ENCODE measurements around the gene FOXQ1. TPM values are rescaled to one million over a fixed set of nuclear protein-coding genes. Genes with fewer than 3 reads are reported as not detected.

The FOXQ1 gene
- total and polyA plus RNA-seq, 2 of the 13 experiments (the other 11 are each of a cell fraction or from before 2014, with no cell fraction given) = 35.2 to 39.8 TPM

DNA sequence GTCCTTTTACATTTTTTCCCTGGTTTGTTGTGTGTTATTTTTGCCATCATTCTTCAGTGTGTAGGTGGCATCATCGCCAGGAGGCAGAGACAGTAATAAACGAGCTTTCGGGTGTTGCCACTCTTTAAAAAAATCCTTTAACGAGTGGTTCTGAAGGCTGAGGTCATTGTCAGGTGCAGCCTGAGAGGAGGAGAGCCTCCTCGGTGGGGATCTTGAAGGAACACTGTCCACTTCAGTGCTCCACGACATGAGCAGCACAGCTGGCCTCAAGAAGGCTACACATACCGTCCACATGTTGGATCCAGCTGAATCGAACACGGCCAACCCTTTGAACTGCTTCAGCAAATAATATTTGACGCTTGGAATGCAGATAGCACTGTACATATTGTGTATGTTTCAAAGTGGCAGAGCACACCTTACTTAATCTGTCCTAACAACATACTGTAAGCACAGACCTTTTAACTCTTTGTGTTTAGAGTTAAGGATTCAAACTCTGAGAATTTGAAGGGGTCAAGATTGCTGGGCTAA is 48.0 kb upstream of the FOXQ1 start (continued):
- TF ChIP-seq, protein P1, sequence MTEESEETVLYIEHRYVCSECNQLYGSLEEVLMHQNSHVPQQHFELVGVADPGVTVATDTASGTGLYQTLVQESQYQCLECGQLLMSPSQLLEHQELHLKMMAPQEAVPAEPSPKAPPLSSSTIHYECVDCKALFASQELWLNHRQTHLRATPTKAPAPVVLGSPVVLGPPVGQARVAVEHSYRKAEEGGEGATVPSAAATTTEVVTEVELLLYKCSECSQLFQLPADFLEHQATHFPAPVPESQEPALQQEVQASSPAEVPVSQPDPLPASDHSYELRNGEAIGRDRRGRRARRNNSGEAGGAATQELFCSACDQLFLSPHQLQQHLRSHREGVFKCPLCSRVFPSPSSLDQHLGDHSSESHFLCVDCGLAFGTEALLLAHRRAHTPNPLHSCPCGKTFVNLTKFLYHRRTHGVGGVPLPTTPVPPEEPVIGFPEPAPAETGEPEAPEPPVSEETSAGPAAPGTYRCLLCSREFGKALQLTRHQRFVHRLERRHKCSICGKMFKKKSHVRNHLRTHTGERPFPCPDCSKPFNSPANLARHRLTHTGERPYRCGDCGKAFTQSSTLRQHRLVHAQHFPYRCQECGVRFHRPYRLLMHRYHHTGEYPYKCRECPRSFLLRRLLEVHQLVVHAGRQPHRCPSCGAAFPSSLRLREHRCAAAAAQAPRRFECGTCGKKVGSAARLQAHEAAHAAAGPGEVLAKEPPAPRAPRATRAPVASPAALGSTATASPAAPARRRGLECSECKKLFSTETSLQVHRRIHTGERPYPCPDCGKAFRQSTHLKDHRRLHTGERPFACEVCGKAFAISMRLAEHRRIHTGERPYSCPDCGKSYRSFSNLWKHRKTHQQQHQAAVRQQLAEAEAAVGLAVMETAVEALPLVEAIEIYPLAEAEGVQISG (CRISPR knock-in tag; IDR thresholded peaks at IDR 0.05) = peak; percentile 53
- TF ChIP-seq PITX1 (CRISPR knock-in tag; IDR thresholded peaks at IDR 0.05) (peak; percentile 96), RBFOX2 (IDR thresholded peaks at IDR 0.05; ENCODE audit: low read depth, low read length) (no peak), PPARG (CRISPR knock-in tag; conservative IDR thresholded peaks at IDR 0.05) (peak; percentile 86), ZSCAN21 (CRISPR knock-in tag; IDR thresholded peaks at IDR 0.05; ENCODE audit: borderline replicate concordance) (no peak; the same call in 1 of the 2 replicates), ZNF234 (CRISPR knock-in tag; conservative IDR thresholded peaks at IDR 0.05) (no peak), ZNF747 (CRISPR knock-in tag; IDR thresholded peaks at IDR 0.05; ENCODE audit: borderline replicate concordance) (no peak), ZNF121 (CRISPR knock-in tag; IDR thresholded peaks at IDR 0.05) (no peak; the same call in 1 of the 2 replicates), SMARCE1 (IDR thresholded peaks at IDR 0.05; ENCODE audit: borderline replicate concordance) (no peak), RFX5 (IDR thresholded peaks at IDR 0.05; ENCODE audit: low read depth, low read length) (peak; percentile 51; the same call in 1 of the 2 replicates), FOXM1 (CRISPR knock-in tag; IDR thresholded peaks at IDR 0.05) (no peak), ZUFSP (CRISPR knock-in tag; IDR thresholded peaks at IDR 0.05; ENCODE audit: borderline replicate concordance) (no peak), ZNF20 (CRISPR knock-in tag; IDR thresholded peaks at IDR 0.05) (no peak), ATAD3A (CRISPR knock-in tag; IDR thresholded peaks at IDR 0.05) (no peak), TSC22D2 (CRISPR knock-in tag; IDR thresholded peaks at IDR 0.05; ENCODE audit: borderline replicate concordance) (peak; percentile 96), ZNF580 (CRISPR knock-in tag; IDR thresholded peaks at IDR 0.05; ENCODE audit: borderline replicate concordance, low read depth) (0 out of 2 replicates have a peak, but pooled peaks have one; percentile 19), KDM5B (CRISPR knock-in tag; IDR thresholded peaks at IDR 0.05; ENCODE audit: borderline replicate concordance) (no peak)
- TF ChIP-seq, protein P2, sequence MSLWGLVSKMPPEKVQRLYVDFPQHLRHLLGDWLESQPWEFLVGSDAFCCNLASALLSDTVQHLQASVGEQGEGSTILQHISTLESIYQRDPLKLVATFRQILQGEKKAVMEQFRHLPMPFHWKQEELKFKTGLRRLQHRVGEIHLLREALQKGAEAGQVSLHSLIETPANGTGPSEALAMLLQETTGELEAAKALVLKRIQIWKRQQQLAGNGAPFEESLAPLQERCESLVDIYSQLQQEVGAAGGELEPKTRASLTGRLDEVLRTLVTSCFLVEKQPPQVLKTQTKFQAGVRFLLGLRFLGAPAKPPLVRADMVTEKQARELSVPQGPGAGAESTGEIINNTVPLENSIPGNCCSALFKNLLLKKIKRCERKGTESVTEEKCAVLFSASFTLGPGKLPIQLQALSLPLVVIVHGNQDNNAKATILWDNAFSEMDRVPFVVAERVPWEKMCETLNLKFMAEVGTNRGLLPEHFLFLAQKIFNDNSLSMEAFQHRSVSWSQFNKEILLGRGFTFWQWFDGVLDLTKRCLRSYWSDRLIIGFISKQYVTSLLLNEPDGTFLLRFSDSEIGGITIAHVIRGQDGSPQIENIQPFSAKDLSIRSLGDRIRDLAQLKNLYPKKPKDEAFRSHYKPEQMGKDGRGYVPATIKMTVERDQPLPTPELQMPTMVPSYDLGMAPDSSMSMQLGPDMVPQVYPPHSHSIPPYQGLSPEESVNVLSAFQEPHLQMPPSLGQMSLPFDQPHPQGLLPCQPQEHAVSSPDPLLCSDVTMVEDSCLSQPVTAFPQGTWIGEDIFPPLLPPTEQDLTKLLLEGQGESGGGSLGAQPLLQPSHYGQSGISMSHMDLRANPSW (CRISPR knock-in tag; IDR thresholded peaks at IDR 0.05; ENCODE audit: borderline replicate concordance) = no peak
- TF ChIP-seq, protein P3, sequence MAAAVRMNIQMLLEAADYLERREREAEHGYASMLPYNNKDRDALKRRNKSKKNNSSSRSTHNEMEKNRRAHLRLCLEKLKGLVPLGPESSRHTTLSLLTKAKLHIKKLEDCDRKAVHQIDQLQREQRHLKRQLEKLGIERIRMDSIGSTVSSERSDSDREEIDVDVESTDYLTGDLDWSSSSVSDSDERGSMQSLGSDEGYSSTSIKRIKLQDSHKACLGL (CRISPR knock-in tag; IDR thresholded peaks at IDR 0.05) = no peak
- TF ChIP-seq, protein P4, sequence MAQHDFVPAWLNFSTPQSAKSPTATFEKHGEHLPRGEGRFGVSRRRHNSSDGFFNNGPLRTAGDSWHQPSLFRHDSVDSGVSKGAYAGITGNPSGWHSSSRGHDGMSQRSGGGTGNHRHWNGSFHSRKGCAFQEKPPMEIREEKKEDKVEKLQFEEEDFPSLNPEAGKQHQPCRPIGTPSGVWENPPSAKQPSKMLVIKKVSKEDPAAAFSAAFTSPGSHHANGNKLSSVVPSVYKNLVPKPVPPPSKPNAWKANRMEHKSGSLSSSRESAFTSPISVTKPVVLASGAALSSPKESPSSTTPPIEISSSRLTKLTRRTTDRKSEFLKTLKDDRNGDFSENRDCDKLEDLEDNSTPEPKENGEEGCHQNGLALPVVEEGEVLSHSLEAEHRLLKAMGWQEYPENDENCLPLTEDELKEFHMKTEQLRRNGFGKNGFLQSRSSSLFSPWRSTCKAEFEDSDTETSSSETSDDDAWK (CRISPR knock-in tag; IDR thresholded peaks at IDR 0.05) = no peak
